ENCODE results near the gene TCEAL5.
"Not testable (repeated sequence)": the region's sequence is repeated elsewhere in the genome, so short reads cannot be mapped to it uniquely, and the experiment has no call there.

TCEAL5 gene, protein sequence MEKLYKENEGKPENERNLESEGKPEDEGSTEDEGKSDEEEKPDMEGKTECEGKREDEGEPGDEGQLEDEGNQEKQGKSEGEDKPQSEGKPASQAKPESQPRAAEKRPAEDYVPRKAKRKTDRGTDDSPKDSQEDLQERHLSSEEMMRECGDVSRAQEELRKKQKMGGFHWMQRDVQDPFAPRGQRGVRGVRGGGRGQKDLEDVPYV

DNA sequence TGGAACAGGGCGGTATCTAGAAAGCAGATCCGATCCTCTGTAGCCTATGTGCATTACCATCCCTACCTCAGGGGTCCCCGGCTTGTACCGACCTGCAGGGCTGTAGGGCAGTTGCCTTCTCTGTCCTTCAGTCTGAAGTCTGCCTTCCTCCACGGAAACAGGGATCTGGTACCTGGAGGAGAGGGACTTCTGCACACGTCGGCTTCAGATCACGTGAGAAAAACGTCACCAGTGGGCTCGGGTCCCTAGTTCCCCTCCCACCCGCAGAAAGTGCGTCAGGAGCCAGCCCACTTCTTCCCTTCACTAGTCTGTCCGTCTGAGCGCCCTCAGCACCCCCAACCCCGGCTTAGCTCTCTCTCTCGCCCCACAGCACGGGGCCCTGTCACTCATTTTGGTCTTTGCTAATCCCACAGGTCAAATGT, at the start of gene TCEAL5:
Gene TCEAL5 (minus strand): TSS at position 170 of the 422 bp plus-strand sequence. CDS start 2,187 bp downstream, outside the sequence.
- DNase-seq: peak; percentile 28

DNA sequence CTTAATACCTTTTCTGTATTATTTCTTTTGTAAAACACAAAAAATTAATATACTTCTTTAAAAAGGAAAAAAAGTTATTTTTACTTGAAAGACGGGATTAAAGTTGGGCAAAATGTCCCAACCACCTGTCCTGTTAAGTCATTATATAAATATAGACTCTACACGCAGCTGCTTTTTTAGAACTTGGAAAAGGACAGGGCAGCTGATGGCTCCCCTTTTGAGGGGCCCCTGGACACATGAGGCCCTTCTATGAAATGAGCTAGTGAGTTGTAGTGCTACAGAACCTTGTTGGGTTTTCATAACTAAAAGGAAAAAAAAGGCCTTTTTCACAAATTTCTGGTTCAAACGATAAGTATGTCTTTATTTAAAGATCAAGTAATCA, 34.8 kb upstream of the TCEAL5 start:
- no peak for DNase-seq

DNA sequence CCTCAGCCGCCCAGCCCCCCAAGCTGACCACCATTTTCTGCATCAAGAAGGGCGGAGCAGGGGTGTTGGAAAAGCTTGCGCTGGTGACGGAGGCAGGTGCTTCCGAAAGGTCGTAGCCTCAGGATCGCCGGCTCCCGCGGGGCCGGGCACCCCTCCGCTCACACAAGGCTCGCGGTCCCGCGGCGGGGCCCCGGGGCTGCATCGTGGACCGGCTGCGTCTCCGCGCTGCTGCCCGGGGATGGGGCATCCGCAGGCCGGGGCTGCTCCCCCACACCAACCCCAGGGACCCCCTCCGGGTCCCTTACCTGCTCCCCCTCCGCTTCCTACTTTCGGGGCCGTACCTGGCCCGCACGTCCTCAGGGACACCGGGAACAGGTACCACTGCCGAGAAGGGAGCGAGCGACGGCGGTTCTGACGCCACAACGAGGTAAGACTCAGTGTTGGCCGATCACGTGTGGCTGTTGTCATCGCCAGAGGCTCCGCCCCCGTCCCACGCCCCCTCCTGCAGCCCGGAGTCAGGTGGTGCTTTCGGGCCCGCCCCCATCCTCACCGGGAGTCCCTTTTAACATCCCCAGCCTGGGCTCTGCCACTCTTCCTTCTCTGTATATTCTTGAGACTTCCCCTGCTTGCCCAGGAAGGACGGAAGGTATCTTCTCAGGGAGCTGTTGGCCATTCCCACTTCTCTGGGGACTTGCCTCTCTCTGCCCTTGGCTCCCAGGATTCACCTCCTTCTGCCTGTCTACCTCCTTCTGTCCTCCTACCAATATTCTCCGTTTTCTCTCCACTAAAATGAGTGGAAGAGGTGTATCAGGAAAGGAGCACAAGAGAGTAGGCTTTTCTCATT, 34.2 kb upstream of the TCEAL5 start, which contains the start of gene BEX2:
Gene BEX2 (minus strand): TSS at position 436 of the 844 bp plus-strand sequence. CDS start 1,014 bp downstream, outside the sequence.
- peak; percentile 58 for DNase-seq

DNA sequence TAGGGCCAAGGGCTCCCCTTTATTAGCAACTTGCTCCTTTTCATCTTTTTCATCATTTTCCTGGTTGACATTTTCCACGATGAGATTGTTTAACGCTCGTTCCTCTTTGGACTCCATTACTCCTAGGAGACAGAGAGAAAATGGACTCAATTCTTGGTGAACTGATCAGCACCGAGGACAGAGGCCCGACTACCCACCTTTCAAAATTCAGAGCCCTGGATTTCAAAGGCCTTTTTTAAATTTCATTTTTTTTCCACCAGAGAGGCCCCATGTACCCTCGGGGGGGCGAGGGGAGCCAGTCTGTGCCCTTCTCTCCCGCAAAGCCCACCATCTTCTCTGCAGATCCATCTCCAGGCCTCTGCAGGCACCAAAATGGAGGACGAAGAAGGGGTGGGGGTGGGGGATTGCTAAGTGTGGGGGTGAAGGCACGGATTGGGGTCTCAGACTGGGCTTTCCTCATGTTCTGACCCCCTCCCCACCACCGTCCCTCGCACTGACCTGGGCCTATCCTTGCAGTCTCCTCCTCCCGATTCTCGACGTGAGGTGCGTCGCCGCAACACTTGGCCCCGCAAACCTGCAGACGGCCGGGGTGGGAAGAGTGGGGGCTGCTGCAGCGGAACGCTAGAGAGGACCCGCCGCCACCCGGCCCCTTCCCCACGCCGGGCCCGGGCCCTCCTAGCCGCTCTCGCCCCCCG, 33.5 kb upstream of the TCEAL5 start:
- DNase-seq: no peak

DNA sequence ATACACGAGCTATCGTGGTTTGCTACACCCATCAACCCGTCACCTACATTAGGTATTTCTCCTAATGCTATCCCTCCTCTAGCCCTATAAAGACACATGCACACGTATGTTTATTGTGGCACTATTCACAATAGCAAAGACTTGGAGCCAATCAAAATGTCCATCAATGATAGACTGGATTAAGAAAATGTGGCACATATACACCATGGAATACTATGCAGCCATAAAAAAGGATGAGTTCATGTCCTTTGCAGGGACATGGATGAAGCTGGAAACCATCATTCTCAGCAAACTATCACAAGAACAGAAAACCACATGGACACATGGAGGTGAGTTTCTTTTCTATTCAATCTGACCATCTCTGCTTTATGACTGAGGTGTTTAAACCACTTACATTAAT, 29.1 kb upstream of the TCEAL5 start:
- DNase-seq: not testable (repeated sequence)

DNA sequence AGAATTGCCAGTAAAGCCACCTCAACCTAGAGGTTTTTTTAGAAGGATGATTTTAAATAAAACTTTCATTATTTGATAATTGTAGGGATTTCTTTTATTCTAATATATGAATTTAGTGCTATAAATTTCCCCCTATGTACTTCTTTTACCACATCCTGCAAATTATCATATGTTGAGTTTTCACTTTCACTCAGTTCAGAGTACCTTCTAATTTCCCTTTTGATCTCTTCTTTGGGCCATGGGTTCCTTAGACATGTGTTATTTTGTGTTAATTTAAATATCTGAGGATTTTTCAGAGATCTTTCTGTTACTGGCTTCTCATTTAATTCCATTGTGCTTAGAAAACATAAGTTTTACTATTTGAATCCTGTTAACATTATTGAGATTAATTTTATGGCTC, 28.2 kb upstream of the TCEAL5 start:
- DNase-seq: no peak

DNA sequence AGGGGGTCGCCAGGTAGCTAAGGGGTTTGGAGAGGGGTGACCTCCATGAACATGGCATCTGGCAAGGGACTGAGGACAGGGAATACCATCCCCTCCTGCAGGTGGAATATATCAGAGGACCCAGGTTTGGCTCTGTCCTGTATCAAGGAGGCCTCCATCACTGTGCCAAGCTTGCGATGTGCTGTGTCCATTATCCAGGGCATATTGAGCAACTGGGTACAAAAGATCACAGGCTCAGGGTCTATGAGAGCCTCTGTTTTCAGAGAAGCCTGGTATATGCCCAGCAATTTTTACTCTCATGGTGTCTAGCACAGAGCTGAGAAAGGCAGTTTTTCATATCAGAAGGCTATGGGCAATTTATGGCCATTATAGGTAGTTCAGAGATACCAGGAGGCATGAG, 16.6 kb upstream of the TCEAL5 start:
- no peak for DNase-seq

DNA sequence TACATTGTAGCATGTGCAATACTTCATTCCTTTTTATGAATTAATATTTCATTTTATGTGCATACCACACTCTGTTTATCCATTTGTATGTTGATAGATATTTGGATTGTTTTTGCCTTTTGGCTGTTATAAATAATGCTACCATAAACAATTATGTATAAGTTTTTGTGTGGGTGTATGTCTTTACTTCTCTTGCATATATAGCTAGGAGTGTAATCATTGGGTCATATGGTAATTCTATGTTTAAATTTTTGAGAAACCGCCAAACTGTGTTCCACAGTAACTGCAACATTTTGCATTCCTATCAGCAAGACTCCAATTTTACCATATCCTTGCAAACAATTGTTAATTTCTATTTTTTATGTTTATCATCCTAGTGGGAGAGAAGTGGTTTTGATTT, 3.1 kb upstream of the TCEAL5 start:
- no peak for DNase-seq

DNA sequence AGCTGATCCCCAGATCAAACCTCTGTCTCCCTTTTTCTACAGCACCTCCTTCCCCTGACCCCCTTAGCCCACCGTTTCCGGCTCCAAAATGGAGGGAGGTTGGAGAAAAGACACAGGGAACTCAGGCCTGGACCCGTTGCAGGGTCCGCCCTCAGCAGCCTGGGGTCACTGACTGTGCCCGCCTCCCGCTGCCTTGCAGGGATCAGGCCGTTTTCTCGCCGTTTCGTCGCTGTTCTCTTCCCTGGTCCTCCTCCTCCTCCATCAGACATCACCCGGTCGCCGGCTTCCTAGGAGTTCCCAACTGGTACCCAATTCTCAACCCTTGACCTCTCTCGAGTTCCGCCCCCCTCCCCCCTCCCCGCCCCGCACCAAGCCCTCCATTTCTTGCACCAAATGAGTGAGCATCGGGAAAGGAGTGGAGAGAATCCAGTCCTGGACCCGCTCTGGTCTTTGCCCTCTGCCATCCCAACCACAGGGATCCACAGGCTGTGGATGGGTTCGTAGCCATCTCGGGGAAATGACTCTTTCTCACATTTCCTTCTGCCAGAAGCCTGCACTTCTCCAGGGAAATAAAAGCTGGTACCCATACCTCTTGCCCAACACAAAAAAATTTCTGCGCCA, 493 bp downstream of the TCEAL5 start:
- DNase-seq: no peak

DNA sequence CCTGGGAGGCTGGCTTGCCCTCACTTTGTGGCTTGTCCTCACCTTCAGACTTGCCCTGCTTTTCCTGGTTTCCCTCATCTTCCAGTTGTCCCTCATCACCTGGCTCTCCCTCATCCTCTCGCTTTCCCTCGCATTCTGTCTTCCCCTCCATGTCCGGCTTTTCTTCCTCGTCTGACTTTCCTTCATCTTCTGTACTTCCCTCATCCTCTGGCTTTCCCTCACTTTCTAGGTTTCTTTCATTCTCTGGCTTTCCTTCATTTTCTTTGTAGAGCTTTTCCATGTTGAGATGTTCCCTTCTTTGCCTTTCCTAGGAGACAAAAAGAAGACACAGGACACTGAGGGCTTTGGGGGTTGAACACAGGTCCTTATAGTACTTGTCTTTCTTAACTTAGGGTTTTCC, 2.3 kb downstream of the TCEAL5 start:
- no peak for DNase-seq

DNA sequence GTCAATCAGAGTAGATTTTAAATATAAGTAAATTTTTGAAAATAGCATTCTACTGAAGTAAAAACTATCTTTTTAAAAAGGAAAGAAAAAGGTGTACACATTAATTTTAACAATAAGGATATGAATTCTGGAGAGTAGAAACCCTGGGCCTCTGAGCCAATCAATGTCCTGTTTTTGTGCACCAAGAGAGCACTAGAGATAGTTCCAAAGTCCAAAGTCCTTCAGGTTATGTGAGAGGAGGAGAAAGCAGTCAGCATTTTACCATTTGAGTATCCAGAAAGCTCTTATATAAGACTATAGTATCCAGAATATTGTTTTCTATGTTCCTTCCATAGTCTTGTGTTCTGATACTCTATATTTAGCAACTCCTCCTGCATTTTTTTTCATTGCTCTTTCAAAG, 18.3 kb downstream of the TCEAL5 start:
- no peak for DNase-seq

DNA sequence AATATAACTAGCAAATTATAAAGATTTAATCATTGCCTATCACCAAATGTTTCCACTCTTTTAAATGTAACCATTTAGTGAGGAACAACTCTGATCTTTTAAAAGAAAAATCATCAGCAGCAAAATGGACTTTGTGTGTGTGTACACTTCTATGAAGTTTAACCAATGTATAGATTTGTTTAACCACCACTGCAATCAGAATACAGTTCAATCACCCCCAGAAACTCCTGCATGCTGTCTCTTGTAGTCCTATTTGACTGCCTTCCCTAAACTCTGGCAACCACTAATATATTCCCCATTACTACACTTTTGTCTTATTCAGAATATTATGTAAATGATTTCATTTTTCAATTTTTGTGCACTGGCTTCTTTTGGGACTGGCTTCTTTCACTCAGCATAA, 19.9 kb downstream of the TCEAL5 start:
- DNase-seq: no peak

DNA sequence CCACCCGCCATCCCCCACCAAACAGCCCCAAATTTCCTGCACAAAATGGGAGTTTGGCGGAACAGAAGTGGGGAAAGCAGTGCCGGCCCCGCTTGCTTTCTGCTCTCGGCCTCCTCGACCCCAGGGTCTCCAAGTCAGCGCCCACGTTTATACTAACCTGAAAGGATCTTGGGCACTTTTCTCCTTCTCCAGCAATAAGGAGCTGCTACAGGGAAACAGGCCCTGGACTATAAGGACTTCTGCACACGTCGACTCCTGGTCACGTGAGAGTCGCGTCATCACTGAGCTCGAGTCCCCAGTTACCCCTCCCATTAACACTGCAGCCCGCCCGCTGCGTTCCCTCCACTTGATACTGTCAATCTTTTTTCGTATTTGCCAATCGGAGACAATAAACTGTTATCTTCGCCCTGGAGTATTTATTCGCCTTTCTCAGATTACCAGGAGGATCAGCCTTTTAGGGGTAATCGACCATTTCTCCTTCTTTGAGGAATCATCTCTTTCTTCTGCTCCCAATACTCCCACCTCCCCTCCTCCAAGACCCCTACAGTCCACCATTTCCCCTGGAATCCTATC, 21.5 kb downstream of the TCEAL5 start, which contains the start of gene TCEAL8:
Gene TCEAL8 (minus strand): TSS at position 235 of the 573 bp plus-strand sequence. CDS start 1,176 bp downstream, outside the sequence.
- DNase-seq: peak; percentile 38

DNA sequence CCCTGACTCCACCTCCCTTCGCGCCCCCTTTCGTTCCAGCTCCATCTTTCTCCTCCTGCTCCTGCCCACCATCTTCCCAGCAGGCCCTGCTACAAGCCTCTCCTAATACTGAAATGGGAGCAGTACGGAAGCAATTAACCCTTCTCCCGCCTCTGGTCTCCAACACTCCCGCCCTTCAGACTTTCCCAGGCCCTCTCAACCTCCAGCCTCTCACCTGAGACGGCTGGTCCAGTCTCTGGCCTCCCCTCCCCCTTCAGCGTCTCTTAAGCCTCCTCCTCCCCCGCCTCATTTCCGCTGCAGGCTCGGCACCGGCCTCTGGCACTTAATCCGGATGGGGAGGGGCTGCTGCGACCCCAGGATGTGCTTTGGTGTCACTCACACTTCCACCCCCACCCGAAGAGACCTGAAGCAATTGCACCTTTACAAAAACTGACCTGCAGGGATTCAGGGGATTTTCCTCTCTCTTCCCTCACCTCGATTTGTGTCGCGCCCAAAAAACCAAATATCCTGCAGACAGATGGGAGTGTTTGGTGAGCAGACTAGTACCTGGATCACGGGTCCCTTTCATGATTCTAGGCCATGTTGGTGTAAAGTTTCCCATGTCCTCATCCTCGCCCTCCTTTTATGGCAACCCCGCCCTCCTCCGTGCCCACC, 22.3 kb downstream of the TCEAL5 start:
- no peak for DNase-seq

DNA sequence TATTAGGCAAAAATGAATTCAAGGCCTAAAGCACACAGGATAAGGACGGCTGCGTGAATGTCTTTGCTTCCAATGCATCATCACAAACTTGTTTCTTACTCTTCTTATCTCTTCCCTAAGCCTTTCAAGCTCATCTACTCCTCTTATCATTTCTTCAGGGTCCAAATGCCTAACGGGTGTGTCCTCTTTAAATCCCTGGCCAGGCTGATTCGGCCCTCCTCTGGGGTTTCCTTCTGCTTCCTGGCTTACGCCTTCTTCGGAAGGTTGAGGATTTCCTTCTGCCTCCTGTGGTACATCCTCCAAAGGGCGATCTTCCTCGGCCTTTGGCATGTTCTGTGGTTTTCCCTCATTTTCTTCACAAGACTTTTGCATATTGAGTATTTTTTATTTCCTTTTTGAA, 22.9 kb downstream of the TCEAL5 start:
- no peak for DNase-seq

DNA sequence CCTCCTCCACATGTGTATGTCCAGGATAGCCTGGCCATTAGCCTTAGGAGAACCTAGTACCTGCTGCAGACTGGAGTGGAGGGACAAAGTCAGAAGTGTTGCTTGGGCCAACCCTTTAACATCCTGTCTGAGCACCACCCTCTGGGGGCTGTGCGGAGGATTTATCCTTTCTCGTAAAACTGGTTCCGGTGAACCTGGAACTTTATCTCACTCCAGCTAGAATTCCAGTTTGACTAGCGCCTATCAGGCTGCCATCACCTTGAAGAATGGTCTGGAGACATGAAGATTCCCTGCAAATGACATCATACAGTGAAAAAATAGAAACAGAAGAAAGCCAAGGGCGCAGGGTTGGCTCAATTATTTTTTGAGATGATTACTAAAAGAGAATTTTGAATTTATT, 25.6 kb downstream of the TCEAL5 start:
- DNase-seq: no peak

DNA sequence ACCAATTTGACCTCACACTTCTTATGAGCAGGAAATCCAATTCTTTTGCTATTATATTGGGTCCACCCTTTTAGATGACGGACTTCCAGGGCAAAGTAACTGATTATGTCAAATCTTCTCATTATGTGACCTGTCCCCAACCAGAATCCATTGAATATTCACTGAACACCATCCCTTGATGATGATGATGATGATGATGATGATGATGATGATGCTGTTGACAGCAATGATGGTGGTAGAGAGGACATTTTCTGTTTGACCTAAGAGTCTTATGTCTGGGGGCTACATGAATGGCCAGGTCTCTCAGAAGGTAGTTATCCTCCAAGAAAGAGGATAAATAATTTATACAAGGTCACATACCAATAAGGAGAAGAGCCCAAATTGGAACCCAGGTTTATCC, 26.7 kb downstream of the TCEAL5 start:
- DNase-seq: no peak

DNA sequence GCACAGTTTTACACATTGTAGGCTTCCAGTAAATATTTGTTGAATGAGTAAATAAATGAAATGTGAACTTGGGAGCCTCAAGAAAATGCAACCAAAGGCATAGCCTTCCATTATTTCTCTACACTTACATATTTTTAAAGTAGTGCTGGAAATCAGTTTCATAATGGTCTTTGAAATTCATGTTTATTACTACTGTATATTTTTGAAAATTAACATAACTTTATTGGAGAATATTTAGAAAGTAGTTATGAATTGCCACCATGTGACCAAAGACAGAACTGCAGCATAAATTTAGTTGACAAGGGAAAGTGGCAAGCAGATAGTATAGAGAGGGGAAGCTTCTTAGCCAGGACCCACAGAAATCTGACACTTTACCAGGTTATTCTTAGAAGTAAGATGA, 28.0 kb downstream of the TCEAL5 start:
- DNase-seq: no peak

DNA sequence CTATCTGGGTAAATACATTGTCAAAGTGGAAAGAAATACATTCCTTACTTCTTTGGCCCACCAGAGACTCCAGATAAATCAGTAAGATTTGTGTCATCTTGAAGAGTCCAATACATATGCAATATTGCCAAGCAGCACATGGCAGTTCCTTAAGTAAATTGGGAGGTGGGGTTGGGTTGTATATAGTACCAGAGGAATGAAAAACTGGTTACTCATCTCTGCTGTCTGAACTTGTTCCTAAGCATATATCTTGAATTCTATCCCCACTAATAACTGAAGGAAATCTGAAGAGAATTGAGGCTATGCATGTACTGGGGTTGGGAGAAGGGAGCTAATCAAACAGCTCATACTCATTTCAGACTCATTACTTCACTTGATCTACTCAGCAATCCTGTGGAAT, 36.4 kb downstream of the TCEAL5 start:
- no peak for DNase-seq

DNA sequence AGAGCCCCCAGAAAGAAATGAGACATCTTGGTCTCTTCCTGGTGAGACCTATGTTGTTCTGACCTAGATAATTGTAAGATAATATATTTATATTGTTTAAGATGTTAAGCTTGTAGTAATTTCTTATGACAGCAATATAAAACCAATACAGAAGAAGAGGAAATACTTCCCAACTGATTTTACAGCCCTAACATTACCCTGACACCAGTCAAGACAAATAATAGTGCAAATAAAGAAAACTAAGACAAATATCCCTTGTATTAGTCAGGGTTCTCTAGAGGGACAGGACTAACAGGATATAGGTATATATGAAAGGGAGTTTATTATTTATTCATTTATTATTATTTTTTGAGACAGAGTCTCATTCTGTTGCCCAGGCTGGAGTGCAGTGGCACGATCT, 40.3 kb downstream of the TCEAL5 start:
- no peak for DNase-seq

DNA sequence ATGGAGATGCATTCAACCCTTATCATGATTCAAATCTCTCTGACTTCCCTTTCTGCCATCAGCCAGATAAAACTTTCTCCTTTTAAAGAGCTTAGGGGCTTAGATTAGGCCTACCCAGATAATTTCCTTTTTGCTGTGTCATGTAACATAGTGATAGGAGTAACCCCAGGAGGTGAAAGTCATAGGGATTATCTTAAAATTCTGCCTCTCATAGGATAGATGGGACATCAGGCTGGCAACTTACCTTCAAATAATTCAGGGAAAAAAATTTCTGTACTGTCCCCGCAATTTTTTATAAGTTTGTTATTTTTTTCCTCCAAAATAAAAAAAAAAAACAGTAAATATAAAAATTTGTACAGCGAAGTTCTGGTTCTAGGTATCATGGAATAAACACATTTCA, 40.9 kb downstream of the TCEAL5 start:
- DNase-seq: not testable (repeated sequence)

DNA sequence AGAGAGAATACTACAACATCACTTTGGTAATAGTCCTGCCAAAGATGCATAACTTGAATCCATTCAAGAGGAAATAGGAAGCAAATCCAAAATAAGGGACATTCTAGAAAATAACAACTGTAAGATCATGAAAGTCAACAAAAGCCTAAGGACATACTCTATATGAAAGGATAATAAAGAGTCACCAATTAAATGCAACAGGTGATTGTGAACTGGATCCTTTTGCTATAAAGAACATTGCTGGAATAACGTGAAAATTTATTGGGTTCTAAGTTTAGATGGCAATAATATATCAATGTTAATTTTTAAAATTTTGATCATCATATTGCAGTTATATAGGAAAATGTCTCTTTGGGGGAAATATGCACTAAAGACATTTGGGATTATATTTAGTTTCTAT, 41.7 kb downstream of the TCEAL5 start:
- DNase-seq: no peak
